DOHH2 (cell line): ENCODE data around the gene DUSP12.
A peak's percentile ranks its signal among the peaks of the same experiment; 100 is the strongest.

Source experiments
- H3F3A ChIP-seq: fragments of 200-600 bp; sonication (generic), shearing (Covaris generic); 2 replicates; pipeline ENCODE4 v1.6.0; 2016; ENCODE audit warnings: antibody characterized with exemption, mild to moderate bottlenecking; ENCODE audit not compliant: control insufficient read depth, insufficient read depth
- H3K27ac ChIP-seq: fragments of 200-600 bp; sonication (generic); 2 replicates; pipeline ENCODE4 v1.5.1; 2014; ENCODE audit warnings: low read depth, mild to moderate bottlenecking, low read length, moderate library complexity
- H3K27me3 ChIP-seq: fragments of 200-600 bp; sonication (generic); 2 replicates; pipeline ENCODE4 v1.6.1; 2014; ENCODE audit warnings: mild to moderate bottlenecking, low read length, mixed read lengths; ENCODE audit not compliant: control insufficient read depth
- H3K36me3 ChIP-seq: fragments of 200-600 bp; sonication (generic); 2 replicates; pipeline ENCODE4 v1.6.1; 2014; ENCODE audit warnings: mild to moderate bottlenecking, low read length, moderate library complexity, mixed read lengths; ENCODE audit not compliant: control insufficient read depth
- H3K4me1 ChIP-seq: fragments of 200-600 bp; sonication (generic); 2 replicates; pipeline ENCODE4 v1.6.1; 2014; ENCODE audit warnings: mild to moderate bottlenecking, low read length, mixed read lengths; ENCODE audit not compliant: control insufficient read depth
- H3K4me2 ChIP-seq: fragments of 200-600 bp; sonication (generic); 2 replicates; pipeline ENCODE4 v1.6.0; 2014; ENCODE audit warnings: mild to moderate bottlenecking, low read length, moderate library complexity
- H3K4me3 ChIP-seq: fragments of 200-600 bp; sonication (generic); 2 replicates; pipeline ENCODE4 v1.5.1; 2014; ENCODE audit warnings: mild to moderate bottlenecking, low read length, mixed read lengths
- H3K79me2 ChIP-seq: fragments of 200-600 bp; sonication (generic); 2 replicates; pipeline ENCODE4 v1.6.1; 2014; ENCODE audit warnings: mild to moderate bottlenecking, low read length, mixed read lengths; ENCODE audit not compliant: control insufficient read depth
- H3K9me2 ChIP-seq: fragments of 200-600 bp; sonication (generic); replicated peaks from 2 replicates; pipeline ENCODE4 v1.6.1; 2014; ENCODE audit warnings: mild to moderate bottlenecking, low read length, mixed read lengths; ENCODE audit not compliant: control insufficient read depth
- H3K9me3 ChIP-seq: fragments of 200-600 bp; sonication (generic); 2 replicates; pipeline ENCODE4 v1.6.1; 2014; ENCODE audit warnings: antibody characterized with exemption, low read length, mixed read lengths; ENCODE audit not compliant: control insufficient read depth, insufficient read depth
- H4K20me1 ChIP-seq: fragments of 200-600 bp; sonication (generic); 2 replicates; pipeline ENCODE4 v1.6.0; 2014; ENCODE audit warnings: low read depth, mild to moderate bottlenecking, antibody characterized with exemption, low read length, moderate library complexity; ENCODE audit not compliant: control insufficient read depth, insufficient read depth
- EZH2phosphoT487 ChIP-seq: fragments of 200-600 bp; sonication (generic); IDR thresholded peaks from 2 replicates; pipeline ENCODE4 v1.6.1; 2017; ENCODE audit warnings: borderline replicate concordance, mild to moderate bottlenecking, antibody characterized with exemption, low read length, moderate library complexity, mixed read lengths
- TF ChIP-seq, protein P1 (sequence below): fragments of 200-600 bp; sonication (generic); IDR thresholded peaks from one replicate; pipeline ENCODE4 v1.5.1; 2014; ENCODE audit warnings: antibody characterized with exemption, mild to moderate bottlenecking, low read depth, low read length; ENCODE audit not compliant: poor library complexity, severe bottlenecking

Gene DUSP12

DNA sequence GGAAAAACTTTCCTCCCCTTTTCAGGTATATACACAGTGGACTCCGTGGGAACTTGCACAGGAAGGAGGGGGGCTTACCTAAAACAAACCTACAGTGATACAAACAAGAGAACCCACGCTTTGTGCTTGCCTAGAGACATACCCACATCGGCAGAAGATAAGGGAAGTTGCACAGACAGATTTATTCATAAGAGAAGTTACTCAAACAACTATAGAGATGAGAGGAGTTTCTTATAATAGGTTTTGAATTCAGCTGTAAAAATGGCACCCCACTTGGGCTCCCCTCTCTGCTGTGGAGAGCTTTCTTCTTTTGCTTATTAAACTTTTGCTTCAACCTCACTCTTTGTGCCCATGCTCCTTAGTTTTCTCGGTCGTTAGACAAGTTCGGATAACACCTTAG, 1.8 kb upstream of the DUSP12 start:
- no peaks in the 10 kb centered on the region for H3K27me3 ChIP-seq
- no peaks in the 10 kb centered on the region for H4K20me1 ChIP-seq
- H3K4me3 ChIP-seq = 0 out of 2 replicates have a peak overlapping the region, but pooled peaks have one; percentile 27
- H3K27ac ChIP-seq = no peak overlapping the region
- H3K9me2 ChIP-seq = no peaks in the 10 kb centered on the region
- H3K36me3 ChIP-seq = peaks cover 19% of the 10 kb centered on the region
- H3F3A ChIP-seq = no peaks in the 10 kb centered on the region
- H3K79me2 ChIP-seq = peaks cover 29% of the 10 kb centered on the region
- no peaks in the 10 kb centered on the region for H3K9me3 ChIP-seq
- H3K4me1 ChIP-seq = peaks cover 30% of the 10 kb centered on the region
- TF ChIP-seq, protein P1, sequence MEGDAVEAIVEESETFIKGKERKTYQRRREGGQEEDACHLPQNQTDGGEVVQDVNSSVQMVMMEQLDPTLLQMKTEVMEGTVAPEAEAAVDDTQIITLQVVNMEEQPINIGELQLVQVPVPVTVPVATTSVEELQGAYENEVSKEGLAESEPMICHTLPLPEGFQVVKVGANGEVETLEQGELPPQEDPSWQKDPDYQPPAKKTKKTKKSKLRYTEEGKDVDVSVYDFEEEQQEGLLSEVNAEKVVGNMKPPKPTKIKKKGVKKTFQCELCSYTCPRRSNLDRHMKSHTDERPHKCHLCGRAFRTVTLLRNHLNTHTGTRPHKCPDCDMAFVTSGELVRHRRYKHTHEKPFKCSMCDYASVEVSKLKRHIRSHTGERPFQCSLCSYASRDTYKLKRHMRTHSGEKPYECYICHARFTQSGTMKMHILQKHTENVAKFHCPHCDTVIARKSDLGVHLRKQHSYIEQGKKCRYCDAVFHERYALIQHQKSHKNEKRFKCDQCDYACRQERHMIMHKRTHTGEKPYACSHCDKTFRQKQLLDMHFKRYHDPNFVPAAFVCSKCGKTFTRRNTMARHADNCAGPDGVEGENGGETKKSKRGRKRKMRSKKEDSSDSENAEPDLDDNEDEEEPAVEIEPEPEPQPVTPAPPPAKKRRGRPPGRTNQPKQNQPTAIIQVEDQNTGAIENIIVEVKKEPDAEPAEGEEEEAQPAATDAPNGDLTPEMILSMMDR = no peak
- TF ChIP-seq EZH2phosphoT487 = no peak
- H3K4me2 ChIP-seq = peak overlapping the region; percentile 56

DNA sequence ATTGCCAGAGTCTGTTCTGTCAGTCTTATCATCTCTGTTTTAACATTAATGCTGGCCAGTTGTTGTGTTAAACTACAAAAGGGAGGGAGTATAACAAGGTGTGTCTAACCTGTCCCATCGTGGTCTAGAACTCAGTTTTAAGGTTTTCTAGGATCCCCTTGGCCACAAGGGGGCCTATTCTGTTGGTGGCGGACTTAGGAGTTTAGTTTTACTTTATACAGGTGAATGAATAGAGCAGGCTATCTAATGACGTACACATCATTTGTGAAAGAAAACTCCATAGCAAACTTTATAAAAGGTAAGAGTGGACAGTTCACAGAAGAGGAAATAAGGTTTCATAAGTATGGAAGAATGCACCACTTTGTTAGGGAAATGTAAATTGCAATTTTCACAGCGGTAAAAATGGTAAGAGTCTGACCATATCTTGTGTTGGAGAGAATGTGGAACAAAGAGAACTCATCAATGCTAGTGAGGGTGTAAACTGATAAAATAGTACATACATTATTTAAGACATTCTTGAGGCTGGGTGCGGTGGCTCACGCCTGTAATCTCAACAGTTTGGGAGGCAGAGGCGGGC, 14.0 kb downstream of the DUSP12 start:
- Histone ChIP-seq H3K4me3 (peak overlapping the region; percentile 100), H3F3A (peaks cover 25% of the 10 kb centered on the region), H3K9me2 (no peaks in the 10 kb centered on the region), H3K27ac (0 out of 2 replicates have a peak overlapping the region, but pooled peaks have one; percentile 20), H3K4me1 (peaks cover 29% of the 10 kb centered on the region), H3K79me2 (peaks cover 26% of the 10 kb centered on the region), H3K4me2 (peak overlapping the region; percentile 82), H4K20me1 (peaks cover 10% of the 10 kb centered on the region; the same call in 1 of the 2 replicates), H3K36me3 (peaks cover 10% of the 10 kb centered on the region), H3K9me3 (no peaks in the 10 kb centered on the region), H3K27me3 (no peaks in the 10 kb centered on the region; the same call in 1 of the 2 replicates)
- no peak for TF ChIP-seq EZH2phosphoT487
- TF ChIP-seq, protein P1 = peak; percentile 85

DNA sequence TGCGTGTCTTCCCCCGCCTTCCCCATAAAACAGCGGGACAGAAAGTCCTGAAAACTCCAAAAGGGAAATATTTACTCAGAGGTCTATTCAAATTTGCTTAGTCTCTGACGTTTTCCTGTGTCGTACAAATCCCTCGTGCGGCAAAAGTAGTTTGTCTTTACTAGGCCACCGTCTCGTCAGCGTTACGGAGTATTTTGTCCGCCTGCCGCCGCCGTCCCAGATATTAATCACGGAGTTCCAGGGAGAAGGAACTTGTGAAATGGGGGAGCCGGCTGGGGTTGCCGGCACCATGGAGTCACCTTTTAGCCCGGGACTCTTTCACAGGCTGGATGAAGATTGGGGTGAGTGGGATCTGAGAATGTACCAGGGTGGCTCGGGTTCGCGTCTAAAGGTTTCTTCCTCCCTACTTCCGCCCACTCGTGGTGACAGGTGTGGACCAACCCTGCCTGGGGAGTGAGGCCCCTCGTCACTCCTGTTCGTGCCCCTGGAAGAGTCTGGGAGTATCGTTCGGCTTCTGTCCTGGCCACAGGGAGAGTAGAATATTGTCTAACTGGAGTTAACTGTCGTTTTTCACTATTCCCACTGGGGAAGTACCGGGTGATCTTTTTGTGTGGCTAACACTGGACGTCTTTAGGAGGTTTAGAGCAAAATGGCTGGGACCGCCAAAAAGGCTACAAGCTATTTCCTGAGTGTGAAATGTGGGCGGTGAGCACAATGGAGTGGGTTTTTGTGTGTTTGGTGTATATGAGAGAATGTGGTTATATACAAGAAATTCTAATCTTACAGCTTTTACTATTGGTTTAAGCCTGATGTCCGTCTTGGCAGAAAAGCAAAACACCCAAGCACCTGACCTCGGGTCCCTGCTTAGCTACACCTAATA, 16.8 kb downstream of the DUSP12 start, which contains the start of gene ATF6:
ATF6 (plus strand) TSS at position 219 of the 880 bp plus-strand sequence; CDS start at position 260, 41 bp downstream.
- Histone ChIP-seq H3K79me2 (peaks cover 53% of the 10 kb centered on the region), H3K9me3 (no peaks in the 10 kb centered on the region), H3K27ac (peak within 1 kb of the TSS; percentile 82), H3K36me3 (peaks cover 7% of the 10 kb centered on the region), H3K4me2 (peak within 1 kb of the TSS; percentile 82), H4K20me1 (peaks cover 10% of the 10 kb centered on the region; the same call in 1 of the 2 replicates), H3K9me2 (no peaks in the 10 kb centered on the region), H3F3A (peaks cover 25% of the 10 kb centered on the region), H3K27me3 (no peaks in the 10 kb centered on the region; the same call in 1 of the 2 replicates), H3K4me3 (peak within 1 kb of the TSS; percentile 100), H3K4me1 (peaks cover 29% of the 10 kb centered on the region)
- TF ChIP-seq, protein P1 = no peak
- TF ChIP-seq EZH2phosphoT487 = no peak
